Transverse colon (tissue), 4 donors: ENCODE data around the gene LRRC3C. TPM values are rescaled to one million over a fixed set of nuclear protein-coding genes. Genes with fewer than 3 reads are reported as not detected.

Experiments
- DNase-seq: peaks from one replicate; pipeline ENCODE4 v3.0.0-alpha.2; 2019
- H3K27ac ChIP-seq, 4 donors: fragments of 200-600 bp; sonication (generic); 2 replicates each; pipeline ENCODE4 v1.5.1; 2016 to 2018; ENCODE audit warnings: inconsistent platforms in 4 of 4
- H3K27me3 ChIP-seq: fragments of 200-600 bp; sonication (generic); 2 replicates; pipeline ENCODE4 v1.5.1; 2017; ENCODE audit warnings: inconsistent platforms
- H3K36me3 ChIP-seq, 4 donors: fragments of 200-600 bp; sonication (generic); 2 replicates each; pipeline ENCODE4 v1.5.1; 2017 to 2019; ENCODE audit warnings: inconsistent platforms in 4 of 4
- H3K4me1 ChIP-seq, 4 donors: fragments of 200-600 bp; sonication (generic); 2 replicates each; pipeline ENCODE4 v1.5.1; 2017 to 2020; ENCODE audit warnings: inconsistent platforms in 4 of 4
- H3K4me3 ChIP-seq, 4 donors: fragments of 200-600 bp; sonication (generic); 1 replicate in 1 of 4; 2 replicates in 3 of 4; pipeline versions ENCODE4 v1.5.1 to v1.6.1; 2017 to 2019; ENCODE audit warnings: inconsistent platforms in 4 of 4
- H3K9me3 ChIP-seq, 2 donors: fragments of 200-600 bp; sonication (generic); 2 replicates each; pipeline ENCODE4 v1.5.1; 2017 to 2019; ENCODE audit warnings: inconsistent platforms in 2 of 2
- CTCF ChIP-seq, 5 experiments: fragments of 200-600 bp in 3 of 5; fragments of 450-650 bp in 2 of 5; sonication (generic) in 3 of 5; IDR thresholded peaks; 1 replicate in 2 of 5; 2 replicates in 3 of 5; pipeline ENCODE4 v1.5.1; 2016 to 2017; ENCODE audit warnings: antibody characterized with exemption in 5 of 5, inconsistent platforms in 3 of 5, mild to moderate bottlenecking in 2 of 5, moderate library complexity in 1 of 5
- EP300 ChIP-seq: sonication (generic); formaldehyde crosslinking; IDR thresholded peaks from one replicate; pipeline ENCODE4 v1.6.1; 2017; ENCODE audit warnings: antibody characterized with exemption, low read depth
- POLR2A ChIP-seq: fragments of 450-650 bp; IDR thresholded peaks from one replicate; pipeline ENCODE4 v1.6.1; 2016; ENCODE audit warnings: antibody characterized with exemption, mild to moderate bottlenecking, moderate library complexity
- POLR2AphosphoS5 ChIP-seq, 3 donors: sonication (generic); formaldehyde crosslinking; IDR thresholded peaks; one replicate each; pipeline ENCODE4 v1.6.1; 2016; ENCODE audit warnings: antibody characterized with exemption in 3 of 3
- WGBS, 2 donors: methylation state at CpG; one replicate each; pipeline ENCODE4 v1.1.5; 2018; ENCODE audit warnings: low coverage in 1 of 2; 5-methylcytosine and 5-hydroxymethylcytosine counted together
- in situ Hi-C, 4 donors: fragments of 200-750 bp; cut with MboI; loops; one replicate each; pipeline versions ENCODE4 v1.15.0 to v1.15.1; 2017; ENCODE audit warnings: low sequenced_read_pairs in 3 of 4, low pct_ligation_motif_present in 1 of 4, low pct_unique_long_range_greater_than_20kb in 1 of 4
- intact Hi-C: fragments of 100-400 bp; cut with DNase I; formaldehyde crosslinking; loops from one replicate; pipeline ENCODE4 v1.15.1; 2023; ENCODE audit warnings: low total_unique reads
- total RNA-seq, 4 donors: library from RNA; depleted of rRNA; stranded (reverse); fragments of >200 nt; gene quantifications; one replicate each; pipeline ENCODE4 v1.1.0, GENCODE V29; 2016

The LRRC3C gene
- total RNA-seq, 4 donors from 2014 or later = not detected

DNA sequence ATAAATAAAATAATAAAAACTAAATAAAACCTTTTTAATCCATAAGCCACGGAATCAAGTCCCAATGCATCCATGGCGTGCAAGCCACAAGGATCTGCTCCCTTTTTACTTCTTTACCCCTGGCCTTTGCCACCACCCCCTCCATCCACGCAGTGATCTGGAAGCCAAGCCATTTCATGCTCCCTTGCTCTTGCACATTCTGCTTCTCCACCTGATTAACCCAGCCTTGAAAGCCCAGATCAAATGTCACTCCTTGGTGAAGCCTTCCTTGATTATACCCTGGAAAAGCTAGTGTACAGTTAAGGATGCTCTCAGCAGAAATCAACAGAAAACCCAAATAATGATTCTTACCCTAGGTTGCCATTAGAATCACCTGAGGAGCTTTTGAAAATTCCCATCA lies 9.9 kb downstream of the LRRC3C start:
- Histone ChIP-seq H3K4me1 (no peaks in the 10 kb centered on the region), H3K36me3 (no peaks in the 10 kb centered on the region), H3K9me3 (no peaks in the 10 kb centered on the region), H3K4me3 (no peak overlapping the region), H3K27me3 (no peaks in the 10 kb centered on the region), H3K27ac (no peak overlapping the region)
- DNase-seq = no peak
- in situ Hi-C loops (no loop called here), intact Hi-C loops (no loop called here)
- WGBS, 2 donors = 93 to 100% methylated on average over 3 of the region's 3 CpGs
- TF ChIP-seq POLR2A = no peak
- no peak for TF ChIP-seq EP300
- TF ChIP-seq POLR2AphosphoS5 (IDR thresholded peaks at IDR 0.05) = no peak
- no peak for TF ChIP-seq CTCF (IDR thresholded peaks at IDR 0.05)

DNA sequence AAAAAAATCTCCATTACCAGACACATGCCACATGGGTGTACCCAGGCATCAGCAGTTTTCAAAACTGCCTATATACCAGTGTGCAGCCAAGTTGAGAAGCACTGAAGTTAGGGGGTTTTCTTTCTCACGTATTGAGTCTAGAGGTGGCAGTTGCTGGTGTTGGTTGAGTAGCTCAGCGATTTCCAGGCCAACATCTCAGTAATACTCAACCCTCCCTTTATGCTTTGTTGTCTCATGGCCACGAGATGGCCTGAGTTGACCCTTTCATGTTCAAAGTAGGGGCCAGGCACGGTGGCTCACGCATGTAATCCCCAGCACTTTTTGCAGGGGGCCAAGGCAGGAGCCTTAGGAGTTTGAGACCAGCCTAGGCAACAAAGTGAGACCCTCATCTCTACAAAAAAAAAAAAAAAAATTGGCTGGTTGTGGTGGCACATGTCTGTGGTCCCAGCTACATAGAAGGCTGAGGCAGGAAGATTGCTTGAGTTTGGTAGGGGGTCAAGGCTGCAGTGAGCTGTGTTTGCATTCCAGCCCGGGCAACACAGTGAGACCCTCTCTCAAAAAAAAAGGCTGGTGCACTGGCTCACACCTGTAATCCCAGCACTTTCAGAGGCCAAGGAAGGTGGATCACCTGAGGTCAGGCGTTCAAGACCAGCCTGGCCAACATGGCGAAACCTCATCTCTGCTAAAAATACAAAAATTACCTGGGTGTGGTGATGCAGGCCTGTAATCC lies 10.8 kb downstream of the LRRC3C start:
- H3K36me3 ChIP-seq = no peaks in the 10 kb centered on the region
- DNase-seq = no peak
- H3K4me1 ChIP-seq = no peaks in the 10 kb centered on the region
- no peak overlapping the region for H3K27ac ChIP-seq
- H3K27me3 ChIP-seq = no peaks in the 10 kb centered on the region
- TF ChIP-seq POLR2AphosphoS5 (IDR thresholded peaks at IDR 0.05) (no peak), EP300 (no peak), CTCF (IDR thresholded peaks at IDR 0.05) (no peak), POLR2A (no peak)
- no peaks in the 10 kb centered on the region for H3K9me3 ChIP-seq
- no peak overlapping the region for H3K4me3 ChIP-seq
- 56 to 71% methylated on average over 5 to 8 of the region's 8 CpGs for WGBS, 2 donors
- intact Hi-C loops = no loop called here
- in situ Hi-C loops = no loop called here

GRCh38 chr17:39939106-39939505 lies 11.6 kb downstream of the LRRC3C start:
- Histone ChIP-seq H3K4me1 (no peaks in the 10 kb centered on the region), H3K9me3 (no peaks in the 10 kb centered on the region), H3K36me3 (no peaks in the 10 kb centered on the region), H3K4me3 (no peak overlapping the region), H3K27me3 (no peaks in the 10 kb centered on the region), H3K27ac (peak overlapping the region in 1 of 4 donors; percentile 49)
- no peak for DNase-seq
- no peak for TF ChIP-seq CTCF (IDR thresholded peaks at IDR 0.05)
- intact Hi-C loops = no loop called here
- in situ Hi-C loops = no loop called here
- WGBS, 2 donors = 88 to 92% methylated on average over 2 to 3 of the region's 3 CpGs

- in situ Hi-C loops = no loop called here
- no peak for DNase-seq
- H3K4me1 ChIP-seq = no peaks in the 10 kb centered on the region
- no peaks in the 10 kb centered on the region for H3K9me3 ChIP-seq
- 52 to 83% methylated on average over 3 to 6 of the region's 6 CpGs for WGBS, 2 donors
- no peaks in the 10 kb centered on the region for H3K36me3 ChIP-seq
- no peaks in the 10 kb centered on the region for H3K27me3 ChIP-seq
- TF ChIP-seq EP300 (no peak), CTCF (IDR thresholded peaks at IDR 0.05) (peak in 2 of 5 experiments; percentile 10 to 34), POLR2AphosphoS5 (IDR thresholded peaks at IDR 0.05) (no peak)
- H3K4me3 ChIP-seq = no peak overlapping the region
- intact Hi-C loops = no loop called here
- H3K27ac ChIP-seq = peak overlapping the region in 2 of 4 donors; percentile 25 to 49
Observed at GRCh38 chr17:39939588-39940419, 12.3 kb downstream of the LRRC3C start.
